ENCODE data around the gene GALNT18. TPM values are rescaled to one million over a fixed set of nuclear protein-coding genes. Genes with fewer than 3 reads are reported as not detected.

The GALNT18 gene
- total RNA-seq, 2 donors from 2014 or later = 29.4 to 105 TPM

DNA sequence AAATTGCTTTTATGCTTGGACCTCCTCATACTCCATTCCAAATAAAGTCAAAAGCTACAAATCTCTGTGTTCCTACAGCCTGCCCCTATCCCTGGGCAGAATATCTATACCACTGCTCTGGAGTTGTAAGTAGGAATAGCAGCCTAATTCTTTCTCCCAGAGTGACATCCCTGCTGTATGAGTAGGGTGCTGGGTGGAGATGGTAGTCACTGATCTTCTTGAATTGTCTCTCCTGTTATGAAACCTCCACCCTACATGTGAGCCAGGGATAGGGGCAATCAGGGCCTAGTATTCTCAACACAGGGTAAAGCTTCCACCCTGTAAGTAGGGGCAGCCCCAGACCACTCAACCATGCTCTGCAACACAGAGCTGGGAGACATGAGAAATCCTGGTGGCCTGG, 19.8 kb downstream of the GALNT18 start:
- TF ChIP-seq POLR2A (IDR thresholded peaks at IDR 0.05) (no peak), POLR2AphosphoS5 (IDR thresholded peaks at IDR 0.05) (no peak)
- TF ChIP-seq, protein P1, sequence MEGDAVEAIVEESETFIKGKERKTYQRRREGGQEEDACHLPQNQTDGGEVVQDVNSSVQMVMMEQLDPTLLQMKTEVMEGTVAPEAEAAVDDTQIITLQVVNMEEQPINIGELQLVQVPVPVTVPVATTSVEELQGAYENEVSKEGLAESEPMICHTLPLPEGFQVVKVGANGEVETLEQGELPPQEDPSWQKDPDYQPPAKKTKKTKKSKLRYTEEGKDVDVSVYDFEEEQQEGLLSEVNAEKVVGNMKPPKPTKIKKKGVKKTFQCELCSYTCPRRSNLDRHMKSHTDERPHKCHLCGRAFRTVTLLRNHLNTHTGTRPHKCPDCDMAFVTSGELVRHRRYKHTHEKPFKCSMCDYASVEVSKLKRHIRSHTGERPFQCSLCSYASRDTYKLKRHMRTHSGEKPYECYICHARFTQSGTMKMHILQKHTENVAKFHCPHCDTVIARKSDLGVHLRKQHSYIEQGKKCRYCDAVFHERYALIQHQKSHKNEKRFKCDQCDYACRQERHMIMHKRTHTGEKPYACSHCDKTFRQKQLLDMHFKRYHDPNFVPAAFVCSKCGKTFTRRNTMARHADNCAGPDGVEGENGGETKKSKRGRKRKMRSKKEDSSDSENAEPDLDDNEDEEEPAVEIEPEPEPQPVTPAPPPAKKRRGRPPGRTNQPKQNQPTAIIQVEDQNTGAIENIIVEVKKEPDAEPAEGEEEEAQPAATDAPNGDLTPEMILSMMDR (IDR thresholded peaks at IDR 0.05) = no peak
- no peak for DNase-seq (ENCODE audit: low spot score)
- Histone ChIP-seq H3K27me3 (replicated peaks; ENCODE audit: insufficient read depth) (no peaks in the 10 kb centered on the region), H3K36me3 (no peaks in the 10 kb centered on the region), H3K27ac (no peak overlapping the region), H3K4me3 (no peak overlapping the region), H3K4me1 (replicated peaks) (no peaks in the 10 kb centered on the region), H3K9me3 (no peaks in the 10 kb centered on the region)
- intact Hi-C loops (cut with DNase I) = no loop called here

DNA sequence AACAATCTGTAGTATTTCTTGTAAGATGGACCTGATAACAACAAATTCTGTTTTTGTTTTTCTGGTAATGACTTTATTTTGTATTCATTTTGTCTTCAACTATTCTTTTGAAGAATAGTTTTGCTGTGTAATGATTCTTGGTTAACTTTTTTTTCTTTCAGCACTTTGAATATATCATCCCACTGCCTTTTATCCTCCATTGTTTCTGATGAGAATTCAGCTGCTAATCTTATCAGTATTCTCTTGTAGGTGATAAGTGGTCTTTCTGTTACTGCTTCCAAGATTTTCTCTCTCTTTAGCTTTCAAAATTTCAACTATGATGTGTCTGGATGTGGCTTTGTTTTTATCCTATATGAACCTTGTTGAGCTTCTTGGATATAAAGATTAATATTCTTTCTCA, 21.5 kb downstream of the GALNT18 start:
- no peak for DNase-seq (ENCODE audit: low spot score)
- no peak overlapping the region for H3K27ac ChIP-seq
- no peak overlapping the region for H3K4me3 ChIP-seq
- no peaks in the 10 kb centered on the region for H3K36me3 ChIP-seq
- no peaks in the 10 kb centered on the region for H3K4me1 ChIP-seq (replicated peaks)
- H3K9me3 ChIP-seq = no peaks in the 10 kb centered on the region
- TF ChIP-seq, protein P1 (IDR thresholded peaks at IDR 0.05) = no peak
- TF ChIP-seq POLR2A (IDR thresholded peaks at IDR 0.05) = no peak
- TF ChIP-seq POLR2AphosphoS5 (IDR thresholded peaks at IDR 0.05) = no peak
- intact Hi-C loops (cut with DNase I) = no loop called here
- no peaks in the 10 kb centered on the region for H3K27me3 ChIP-seq (replicated peaks; ENCODE audit: insufficient read depth)

DNA sequence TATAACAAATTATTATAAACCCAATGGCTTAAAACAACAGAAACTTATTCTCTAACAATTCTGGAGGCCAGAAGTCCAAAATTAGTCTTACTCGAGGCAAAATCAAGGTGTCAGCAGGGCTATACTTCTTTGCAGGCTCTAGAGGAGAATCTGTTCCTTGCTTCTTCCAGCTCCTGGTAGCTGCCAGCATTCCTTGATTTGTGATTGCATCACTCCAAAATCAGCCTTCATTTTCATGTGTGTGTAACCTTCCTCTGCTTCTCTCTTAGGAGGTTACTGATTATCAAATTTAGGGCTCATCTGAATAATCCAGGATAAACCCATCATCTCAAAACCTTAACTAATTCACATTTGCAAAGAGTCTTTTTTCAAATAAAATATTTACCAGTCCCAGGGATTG, 23.6 kb downstream of the GALNT18 start:
- Histone ChIP-seq H3K27me3 (replicated peaks; ENCODE audit: insufficient read depth) (no peaks in the 10 kb centered on the region), H3K9me3 (no peaks in the 10 kb centered on the region), H3K27ac (no peak overlapping the region), H3K4me1 (replicated peaks) (no peaks in the 10 kb centered on the region), H3K4me3 (no peak overlapping the region), H3K36me3 (no peaks in the 10 kb centered on the region)
- TF ChIP-seq, protein P1 (IDR thresholded peaks at IDR 0.05) = no peak
- TF ChIP-seq POLR2A (IDR thresholded peaks at IDR 0.05) = no peak
- no peak for TF ChIP-seq POLR2AphosphoS5 (IDR thresholded peaks at IDR 0.05)
- no peak for DNase-seq (ENCODE audit: low spot score)
- intact Hi-C loops (cut with DNase I) = no loop called here
- WGBS = 96% methylated on average over 1 of the region's 1 CpG

DNA sequence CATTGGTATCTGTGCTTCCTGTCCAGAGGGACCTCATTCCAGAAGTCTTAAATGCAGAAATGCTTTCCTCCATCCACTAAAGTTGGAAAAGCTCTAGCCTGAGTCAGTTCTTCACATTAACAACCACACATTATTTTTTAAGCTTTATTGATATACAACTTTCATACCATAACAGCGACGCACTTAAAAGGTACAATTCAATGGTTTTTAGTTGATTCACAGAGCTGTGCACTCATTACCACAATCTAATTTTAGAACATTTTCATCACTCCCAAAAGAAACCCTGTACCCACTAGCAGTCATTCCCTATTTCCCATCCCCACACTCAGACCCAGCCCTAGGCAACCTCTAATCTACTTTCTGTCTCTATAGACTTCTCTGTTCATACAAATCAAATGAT, 27.6 kb downstream of the GALNT18 start:
- Histone ChIP-seq H3K27ac (no peak overlapping the region), H3K4me3 (no peak overlapping the region), H3K36me3 (no peaks in the 10 kb centered on the region), H3K27me3 (replicated peaks; ENCODE audit: insufficient read depth) (no peaks in the 10 kb centered on the region), H3K4me1 (replicated peaks) (no peaks in the 10 kb centered on the region), H3K9me3 (no peaks in the 10 kb centered on the region)
- whole genome bisulfite sequencing = 94% methylated on average over 2 of the region's 2 CpGs
- DNase-seq (ENCODE audit: low spot score) = no peak
- TF ChIP-seq POLR2A (IDR thresholded peaks at IDR 0.05) (no peak), POLR2AphosphoS5 (IDR thresholded peaks at IDR 0.05) (no peak)
- TF ChIP-seq, protein P1 (IDR thresholded peaks at IDR 0.05) = no peak
- intact Hi-C loops (cut with DNase I) = no loop called here

DNA sequence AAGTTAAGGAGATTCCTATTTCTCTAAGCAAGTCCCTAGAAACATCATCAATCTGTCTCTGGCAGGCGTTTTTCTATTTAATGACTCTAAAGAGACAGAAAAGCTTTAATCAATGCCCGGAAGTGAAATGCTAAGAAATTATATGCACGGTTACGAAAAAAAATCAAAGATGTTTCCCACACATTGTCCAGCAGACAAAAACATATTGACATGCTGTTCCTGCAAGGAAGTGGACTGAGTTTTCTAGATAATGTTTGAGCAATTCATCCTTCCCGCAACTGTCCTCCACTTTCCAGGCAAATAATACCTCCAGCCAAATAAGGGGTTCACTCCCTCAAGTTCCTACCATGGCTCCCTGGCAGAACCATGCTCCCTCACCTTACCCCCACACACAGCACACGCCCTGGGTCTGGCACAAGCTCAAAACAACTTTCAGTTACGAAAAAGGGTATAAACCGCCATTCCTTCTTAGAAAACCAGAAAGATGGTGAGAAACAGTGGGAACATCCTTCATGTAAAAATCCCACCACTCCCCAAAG, 29.6 kb downstream of the GALNT18 start:
- Histone ChIP-seq H3K9me3 (no peaks in the 10 kb centered on the region), H3K27me3 (replicated peaks; ENCODE audit: insufficient read depth) (no peaks in the 10 kb centered on the region), H3K4me1 (replicated peaks) (no peaks in the 10 kb centered on the region), H3K36me3 (no peaks in the 10 kb centered on the region), H3K27ac (no peak overlapping the region), H3K4me3 (no peak overlapping the region)
- 82% methylated on average over 8 of the region's 8 CpGs for WGBS
- TF ChIP-seq POLR2A (IDR thresholded peaks at IDR 0.05) (no peak), POLR2AphosphoS5 (IDR thresholded peaks at IDR 0.05) (no peak)
- TF ChIP-seq, protein P1 (IDR thresholded peaks at IDR 0.05) = no peak
- DNase-seq (ENCODE audit: low spot score) = no peak
- intact Hi-C loops (cut with DNase I) = no loop called here

Measured in prostate gland (tissue), 2 donors.